Smooth muscle cell (in vitro differentiated cells): ENCODE measurements around the gene TGOLN2. TPM values are rescaled to one million over a fixed set of nuclear protein-coding genes. Genes with fewer than 3 reads are reported as not detected.
"Not testable (repeated sequence)": the region's sequence is repeated elsewhere in the genome, so short reads cannot be mapped to it uniquely, and the experiment has no call there.

Source experiments
- DNase-seq: peaks from one replicate; lab custom pipeline; 2025; ENCODE audit not compliant: unreplicated experiment; lab: John Stamatoyannopoulos, UW
- H2AFZ ChIP-seq: fragments of 200-600 bp; sonication (generic); 2 replicates; pipeline ENCODE4 v1.6.0; 2016; ENCODE audit warnings: antibody characterized with exemption, low read depth, mild to moderate bottlenecking
- H3F3A ChIP-seq: fragments of 200-600 bp; sonication (generic); 2 replicates; pipeline ENCODE4 v1.6.0; 2017; ENCODE audit warnings: antibody characterized with exemption, low read depth
- H3K27ac ChIP-seq: fragments of 200-600 bp; sonication (generic); 2 replicates; pipeline ENCODE4 v1.5.1; 2016; ENCODE audit warnings: low read depth, mild to moderate bottlenecking
- H3K27me3 ChIP-seq: fragments of 200-600 bp; sonication (generic); 2 replicates; pipeline ENCODE4 v1.6.1; 2016; ENCODE audit warnings: low read depth, mild to moderate bottlenecking
- H3K36me3 ChIP-seq: fragments of 200-600 bp; sonication (generic); 2 replicates; pipeline ENCODE4 v1.5.1; 2016; ENCODE audit warnings: low read depth
- H3K4me1 ChIP-seq: fragments of 200-600 bp; sonication (generic); 2 replicates; pipeline ENCODE4 v1.5.1; 2016; ENCODE audit warnings: low read depth
- H3K4me2 ChIP-seq: fragments of 200-600 bp; sonication (generic); 2 replicates; pipeline ENCODE4 v1.6.0; 2016; ENCODE audit warnings: mild to moderate bottlenecking
- H3K4me3 ChIP-seq: fragments of 200-600 bp; sonication (generic); 2 replicates; pipeline ENCODE4 v1.5.1; 2016; ENCODE audit warnings: mild to moderate bottlenecking
- H3K79me2 ChIP-seq: fragments of 200-600 bp; sonication (generic); 2 replicates; pipeline ENCODE4 v1.6.0; 2016; ENCODE audit warnings: low read depth, mild to moderate bottlenecking
- H3K9ac ChIP-seq: fragments of 200-600 bp; sonication (generic); 2 replicates; pipeline ENCODE4 v1.6.0; 2016; ENCODE audit warnings: low read depth
- H3K9me3 ChIP-seq: fragments of 200-600 bp; sonication (generic); replicated peaks from 2 replicates; pipeline ENCODE4 v1.5.1; 2016; ENCODE audit warnings: low read depth
- H4K20me1 ChIP-seq: fragments of 200-600 bp; sonication (generic); 2 replicates; pipeline ENCODE4 v1.6.0; 2016; ENCODE audit warnings: low read depth
- WGBS: methylation state at CpG from one replicate; pipeline ENCODE4 v1.1.7; 2016; ENCODE audit warnings: low lambda C conversion rate; 5-methylcytosine and 5-hydroxymethylcytosine counted together
- polyA plus RNA-seq: library from polyadenylated mRNA; unstranded; fragments of >200 nt; fragmentation: Nextera tagmentation; extraction: Ambion mirVana; gene quantifications from 2 replicates; pipeline ENCODE4 v1.2.1, GENCODE V29; 2016
- total RNA-seq: library from RNA; depleted of rRNA; stranded (reverse); fragments of >200 nt; gene quantifications from 2 replicates; pipeline ENCODE4 v1.2.3, GENCODE V29; 2014
- TF ChIP-seq, protein P1 (sequence below): fragments of 200-600 bp; sonication (generic); IDR thresholded peaks from 2 replicates; pipeline ENCODE4 v1.5.1; 2017; ENCODE audit warnings: borderline replicate concordance, mild to moderate bottlenecking, antibody characterized with exemption; ENCODE audit not compliant: insufficient read depth, poor library complexity, severe bottlenecking

TGOLN2 gene
- total and polyA plus RNA-seq, 2 experiments from 2014 or later = 34.4 to 52.0 TPM

GRCh38 chr2:85340034-85340892 lies 12.5 kb upstream of the TGOLN2 start:
- peaks cover 5% of the 10 kb centered on the region for H3K27me3 ChIP-seq
- no peak overlapping the region for H3K4me3 ChIP-seq
- TF ChIP-seq, protein P1, sequence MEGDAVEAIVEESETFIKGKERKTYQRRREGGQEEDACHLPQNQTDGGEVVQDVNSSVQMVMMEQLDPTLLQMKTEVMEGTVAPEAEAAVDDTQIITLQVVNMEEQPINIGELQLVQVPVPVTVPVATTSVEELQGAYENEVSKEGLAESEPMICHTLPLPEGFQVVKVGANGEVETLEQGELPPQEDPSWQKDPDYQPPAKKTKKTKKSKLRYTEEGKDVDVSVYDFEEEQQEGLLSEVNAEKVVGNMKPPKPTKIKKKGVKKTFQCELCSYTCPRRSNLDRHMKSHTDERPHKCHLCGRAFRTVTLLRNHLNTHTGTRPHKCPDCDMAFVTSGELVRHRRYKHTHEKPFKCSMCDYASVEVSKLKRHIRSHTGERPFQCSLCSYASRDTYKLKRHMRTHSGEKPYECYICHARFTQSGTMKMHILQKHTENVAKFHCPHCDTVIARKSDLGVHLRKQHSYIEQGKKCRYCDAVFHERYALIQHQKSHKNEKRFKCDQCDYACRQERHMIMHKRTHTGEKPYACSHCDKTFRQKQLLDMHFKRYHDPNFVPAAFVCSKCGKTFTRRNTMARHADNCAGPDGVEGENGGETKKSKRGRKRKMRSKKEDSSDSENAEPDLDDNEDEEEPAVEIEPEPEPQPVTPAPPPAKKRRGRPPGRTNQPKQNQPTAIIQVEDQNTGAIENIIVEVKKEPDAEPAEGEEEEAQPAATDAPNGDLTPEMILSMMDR = no peak
- no peaks in the 10 kb centered on the region for H3K36me3 ChIP-seq
- H4K20me1 ChIP-seq = no peaks in the 10 kb centered on the region
- H3K4me2 ChIP-seq = no peak overlapping the region
- H3K9ac ChIP-seq = no peak overlapping the region
- no peaks in the 10 kb centered on the region for H3K9me3 ChIP-seq
- DNase-seq = no peak
- H3K79me2 ChIP-seq = no peaks in the 10 kb centered on the region
- no peak overlapping the region for H3K27ac ChIP-seq
- no peaks in the 10 kb centered on the region for H3F3A ChIP-seq
- no peaks in the 10 kb centered on the region for H3K4me1 ChIP-seq
- 89% methylated on average over 13 of the region's 13 CpGs for WGBS
- H2AFZ ChIP-seq = no peak overlapping the region

DNA sequence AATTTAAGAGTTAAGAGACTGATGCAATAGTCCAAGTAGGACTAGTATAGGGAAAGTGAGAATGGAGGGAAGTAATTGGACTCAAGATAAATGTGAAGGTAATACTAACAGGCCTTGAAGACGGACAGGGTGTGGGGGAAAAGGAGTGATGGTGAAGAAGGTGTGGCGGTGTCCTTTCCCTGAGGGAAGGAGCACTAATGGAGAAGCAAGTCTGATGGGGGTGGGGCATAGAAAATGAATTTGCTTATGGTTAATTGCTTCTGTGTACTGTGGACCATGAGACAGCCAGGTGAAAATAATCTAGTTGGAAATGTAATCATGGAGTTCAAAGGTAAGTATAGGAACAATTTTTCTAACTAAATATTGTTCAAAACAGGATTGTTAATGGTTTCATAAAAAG lies 7.1 kb upstream of the TGOLN2 start:
- no peak overlapping the region for H3K9ac ChIP-seq

GRCh38 chr2:85333877-85334276 lies 6.1 kb upstream of the TGOLN2 start:
- not testable (repeated sequence) for H3K79me2 ChIP-seq, H3K9ac ChIP-seq, DNase-seq, H3K4me3 ChIP-seq, H3K4me1 ChIP-seq, H3K9me3 ChIP-seq, H3K4me2 ChIP-seq, H3K36me3 ChIP-seq, H2AFZ ChIP-seq, H3F3A ChIP-seq, H3K27me3 ChIP-seq, H3K27ac ChIP-seq, H4K20me1 ChIP-seq
- WGBS = 94% methylated on average over 4 of the region's 4 CpGs

More for the DNA sequence above, 7.1 kb upstream of the TGOLN2 start:
- Histone ChIP-seq H3K9me3 (no peaks in the 10 kb centered on the region), H3K4me3 (no peak overlapping the region), H3K36me3 (no peaks in the 10 kb centered on the region), H3K27ac (no peak overlapping the region), H2AFZ (no peak overlapping the region), H4K20me1 (no peaks in the 10 kb centered on the region), H3K27me3 (peaks cover 5% of the 10 kb centered on the region), H3K79me2 (no peaks in the 10 kb centered on the region), H3F3A (no peaks in the 10 kb centered on the region), H3K4me1 (no peaks in the 10 kb centered on the region), H3K4me2 (no peak overlapping the region)
- no peak for DNase-seq
- TF ChIP-seq, protein P1 = no peak
- WGBS = 70% methylated on average over 2 of the region's 2 CpGs

- Histone ChIP-seq H4K20me1 (peaks cover 12% of the 10 kb centered on the region), H3K4me1 (peaks cover 19% of the 10 kb centered on the region), H3K27me3 (no peaks in the 10 kb centered on the region), H3F3A (no peaks in the 10 kb centered on the region), H3K9ac (no peak overlapping the region), H2AFZ (no peak overlapping the region), H3K36me3 (no peaks in the 10 kb centered on the region), H3K9me3 (no peaks in the 10 kb centered on the region), H3K27ac (no peak overlapping the region), H3K79me2 (peaks cover 14% of the 10 kb centered on the region), H3K4me2 (no peak overlapping the region), H3K4me3 (no peak overlapping the region)
- TF ChIP-seq, protein P1 = no peak
- WGBS = 87% methylated on average over 13 of the region's 13 CpGs
- DNase-seq = no peak
Observed at GRCh38 chr2:85330839-85331636, 3.2 kb upstream of the TGOLN2 start.

GRCh38 chr2:85329701-85330100 lies 1.9 kb upstream of the TGOLN2 start:
- not testable (repeated sequence) for H3K9me3 ChIP-seq
- 91% methylated on average over 3 of the region's 3 CpGs for WGBS
- H3K79me2 ChIP-seq = peaks cover 28% of the 10 kb centered on the region

More at GRCh38 chr2:85329701-85330100, 1.9 kb upstream of the TGOLN2 start:
- not testable (repeated sequence) for H3K27me3 ChIP-seq, DNase-seq, H3K36me3 ChIP-seq, H3K4me3 ChIP-seq, H3F3A ChIP-seq, H3K4me2 ChIP-seq, H2AFZ ChIP-seq, H3K9ac ChIP-seq, H3K27ac ChIP-seq
- Histone ChIP-seq H4K20me1 (peaks cover 25% of the 10 kb centered on the region), H3K4me1 (peaks cover 30% of the 10 kb centered on the region)
